ENCODE results near the gene GASK1A. TPM values are rescaled to one million over a fixed set of nuclear protein-coding genes. Genes with fewer than 3 reads are reported as not detected.

GASK1A gene
- total RNA-seq, 1 experiment from 2014 or later = 1.4 TPM

DNA sequence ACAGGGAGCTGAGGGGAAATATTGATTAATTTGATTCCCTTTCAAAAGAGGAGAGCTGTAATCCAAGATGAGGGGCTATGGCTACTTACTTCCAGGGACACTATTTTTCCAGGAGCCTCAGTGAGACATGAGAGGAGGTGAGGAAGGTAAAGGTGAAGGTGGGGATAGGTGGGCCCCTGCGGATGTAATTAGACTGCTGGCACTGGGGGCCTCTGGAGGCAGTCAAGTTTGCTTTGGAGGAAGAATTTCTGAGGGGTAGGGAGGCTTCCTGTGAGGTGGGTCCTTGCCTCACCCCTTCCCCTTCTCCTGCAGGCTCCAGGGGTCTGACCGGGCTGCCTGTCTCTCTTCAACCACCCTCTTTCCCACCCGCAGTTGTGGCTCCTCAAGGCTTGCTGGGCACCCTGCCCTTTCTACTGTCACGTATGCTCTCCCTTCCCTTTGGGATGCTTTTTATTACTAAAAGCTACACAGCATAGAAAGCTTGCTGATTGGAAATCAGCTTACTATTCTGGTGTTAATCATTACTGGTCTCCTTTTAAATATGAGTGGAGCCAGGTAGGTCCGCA, 22.5 kb downstream of the GASK1A start:
- ChIA-PET POLR2A (ENCODE audit: low non-redundant PET) (no interaction called here), CTCF (no interaction called here)
- H3K4me1 ChIP-seq (ENCODE audit: insufficient read depth, low read length, poor library complexity, severe bottlenecking) = no peaks in the 10 kb centered on the region
- BruUV-seq (replicated peaks) = no TSS peak
- TF ChIP-seq, protein P1, sequence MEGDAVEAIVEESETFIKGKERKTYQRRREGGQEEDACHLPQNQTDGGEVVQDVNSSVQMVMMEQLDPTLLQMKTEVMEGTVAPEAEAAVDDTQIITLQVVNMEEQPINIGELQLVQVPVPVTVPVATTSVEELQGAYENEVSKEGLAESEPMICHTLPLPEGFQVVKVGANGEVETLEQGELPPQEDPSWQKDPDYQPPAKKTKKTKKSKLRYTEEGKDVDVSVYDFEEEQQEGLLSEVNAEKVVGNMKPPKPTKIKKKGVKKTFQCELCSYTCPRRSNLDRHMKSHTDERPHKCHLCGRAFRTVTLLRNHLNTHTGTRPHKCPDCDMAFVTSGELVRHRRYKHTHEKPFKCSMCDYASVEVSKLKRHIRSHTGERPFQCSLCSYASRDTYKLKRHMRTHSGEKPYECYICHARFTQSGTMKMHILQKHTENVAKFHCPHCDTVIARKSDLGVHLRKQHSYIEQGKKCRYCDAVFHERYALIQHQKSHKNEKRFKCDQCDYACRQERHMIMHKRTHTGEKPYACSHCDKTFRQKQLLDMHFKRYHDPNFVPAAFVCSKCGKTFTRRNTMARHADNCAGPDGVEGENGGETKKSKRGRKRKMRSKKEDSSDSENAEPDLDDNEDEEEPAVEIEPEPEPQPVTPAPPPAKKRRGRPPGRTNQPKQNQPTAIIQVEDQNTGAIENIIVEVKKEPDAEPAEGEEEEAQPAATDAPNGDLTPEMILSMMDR (conservative IDR thresholded peaks at IDR 0.05; ENCODE audit: low read depth, low read length) = no peak
- no peak for TF ChIP-seq EZH2 (IDR thresholded peaks at IDR 0.05; ENCODE audit: borderline replicate concordance, low read depth, low read length, poor library complexity, severe bottlenecking)
- H3K27ac ChIP-seq (ENCODE audit: low read depth, low read length, poor library complexity, severe bottlenecking) = no peak overlapping the region
- H3K9me3 ChIP-seq (ENCODE audit: low read depth, low read length, poor library complexity, severe bottlenecking) = no peaks in the 10 kb centered on the region
- H3K36me3 ChIP-seq (ENCODE audit: insufficient read depth, low read length, poor library complexity, severe bottlenecking) = no peaks in the 10 kb centered on the region
- DNase-seq (ENCODE audit: low spot score) = no peak
- H3K27me3 ChIP-seq (replicated peaks; ENCODE audit: insufficient read depth, low read depth, low read length, poor library complexity) = no peaks in the 10 kb centered on the region
- intact Hi-C loops (cut with micrococcal nuclease; ENCODE audit: unreplicated experiment) = no loop called here
- no peak overlapping the region for H3K4me3 ChIP-seq (ENCODE audit: low read depth, low read length, poor library complexity, severe bottlenecking)

DNA sequence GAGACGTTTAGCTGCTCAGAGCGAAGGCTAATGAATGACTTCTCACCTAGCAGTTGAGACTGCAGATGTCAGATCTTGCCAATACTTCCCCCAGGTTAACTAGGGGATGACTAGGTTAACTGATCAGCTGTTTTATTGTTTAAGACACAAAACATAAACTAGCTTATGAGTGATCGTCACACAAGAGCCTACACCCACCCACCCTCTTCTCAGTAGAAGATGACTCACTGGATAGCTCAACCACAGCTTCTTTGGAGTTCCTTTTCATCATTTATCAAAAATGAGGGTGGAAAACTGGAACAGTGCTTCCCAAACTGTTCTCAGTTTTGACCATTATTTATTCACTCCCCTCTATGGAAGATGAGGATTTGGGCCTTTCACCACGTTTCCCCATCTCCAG, 25.2 kb downstream of the GASK1A start:
- no TSS peak for BruUV-seq (replicated peaks)
- Histone ChIP-seq H3K27ac (ENCODE audit: low read depth, low read length, poor library complexity, severe bottlenecking) (no peak overlapping the region), H3K27me3 (replicated peaks; ENCODE audit: insufficient read depth, low read depth, low read length, poor library complexity) (no peaks in the 10 kb centered on the region), H3K4me3 (ENCODE audit: low read depth, low read length, poor library complexity, severe bottlenecking) (no peak overlapping the region), H3K36me3 (ENCODE audit: insufficient read depth, low read length, poor library complexity, severe bottlenecking) (no peaks in the 10 kb centered on the region), H3K9me3 (ENCODE audit: low read depth, low read length, poor library complexity, severe bottlenecking) (no peaks in the 10 kb centered on the region), H3K4me1 (ENCODE audit: insufficient read depth, low read length, poor library complexity, severe bottlenecking) (no peaks in the 10 kb centered on the region)
- CTCF ChIA-PET = no interaction called here
- TF ChIP-seq EZH2 (IDR thresholded peaks at IDR 0.05; ENCODE audit: borderline replicate concordance, low read depth, low read length, poor library complexity, severe bottlenecking) = no peak
- TF ChIP-seq, protein P1 (conservative IDR thresholded peaks at IDR 0.05; ENCODE audit: low read depth, low read length) = no peak
- intact Hi-C loops (cut with micrococcal nuclease; ENCODE audit: unreplicated experiment) = no loop called here
- DNase-seq (ENCODE audit: low spot score) = no peak
- POLR2A ChIA-PET (ENCODE audit: low non-redundant PET) = no interaction called here

DNA sequence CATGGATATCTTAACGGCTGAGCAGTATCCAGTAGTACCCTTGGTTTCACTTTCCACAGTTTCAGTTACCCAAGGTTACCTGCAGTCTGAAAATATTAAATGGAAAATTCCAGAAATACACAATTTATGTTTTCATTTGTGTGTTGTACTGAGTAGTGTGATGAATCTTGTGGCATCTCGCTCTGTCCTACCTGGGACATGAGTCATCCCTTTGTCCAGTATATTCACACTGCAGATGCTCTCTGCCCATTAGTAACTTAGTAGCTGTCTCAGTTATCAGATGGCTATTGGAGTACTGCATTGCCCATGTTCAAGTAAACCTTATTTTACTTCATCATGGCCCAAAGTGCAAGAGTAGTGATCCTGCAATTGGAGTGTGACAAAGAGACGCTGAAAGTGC, 26.1 kb downstream of the GASK1A start:
- intact Hi-C loops (cut with micrococcal nuclease; ENCODE audit: unreplicated experiment) = no loop called here
- H3K27me3 ChIP-seq (replicated peaks; ENCODE audit: insufficient read depth, low read depth, low read length, poor library complexity) = no peaks in the 10 kb centered on the region
- ChIA-PET POLR2A (ENCODE audit: low non-redundant PET) (no interaction called here), CTCF (no interaction called here)
- H3K9me3 ChIP-seq (ENCODE audit: low read depth, low read length, poor library complexity, severe bottlenecking) = no peaks in the 10 kb centered on the region
- no peak overlapping the region for H3K4me3 ChIP-seq (ENCODE audit: low read depth, low read length, poor library complexity, severe bottlenecking)
- H3K4me1 ChIP-seq (ENCODE audit: insufficient read depth, low read length, poor library complexity, severe bottlenecking) = no peaks in the 10 kb centered on the region
- no peaks in the 10 kb centered on the region for H3K36me3 ChIP-seq (ENCODE audit: insufficient read depth, low read length, poor library complexity, severe bottlenecking)
- no TSS peak for BruUV-seq (replicated peaks)
- no peak overlapping the region for H3K27ac ChIP-seq (ENCODE audit: low read depth, low read length, poor library complexity, severe bottlenecking)
- TF ChIP-seq EZH2 (IDR thresholded peaks at IDR 0.05; ENCODE audit: borderline replicate concordance, low read depth, low read length, poor library complexity, severe bottlenecking) = no peak
- DNase-seq (ENCODE audit: low spot score) = no peak

DNA sequence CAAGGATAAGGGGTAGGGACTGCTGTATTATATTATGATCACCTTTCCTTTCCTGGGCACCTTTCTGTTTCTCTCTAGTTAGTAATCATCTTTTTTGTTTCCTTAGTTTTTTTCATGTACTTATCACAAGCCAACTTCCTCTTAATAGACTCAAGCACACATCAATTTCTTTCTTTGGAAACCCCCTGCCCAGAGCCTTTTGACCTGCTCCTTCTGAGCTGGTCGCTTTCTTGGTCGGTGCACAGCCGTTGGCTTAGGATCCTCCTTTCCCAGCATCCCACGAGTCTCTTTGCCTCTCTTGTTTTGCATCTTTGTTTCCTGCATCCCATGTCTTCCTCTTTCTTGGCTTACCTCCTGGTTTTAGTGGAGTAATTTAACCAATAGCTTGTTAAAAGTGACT, 26.9 kb downstream of the GASK1A start:
- Histone ChIP-seq H3K9me3 (ENCODE audit: low read depth, low read length, poor library complexity, severe bottlenecking) (no peaks in the 10 kb centered on the region), H3K4me1 (ENCODE audit: insufficient read depth, low read length, poor library complexity, severe bottlenecking) (no peaks in the 10 kb centered on the region), H3K36me3 (ENCODE audit: insufficient read depth, low read length, poor library complexity, severe bottlenecking) (no peaks in the 10 kb centered on the region), H3K27ac (ENCODE audit: low read depth, low read length, poor library complexity, severe bottlenecking) (no peak overlapping the region), H3K4me3 (ENCODE audit: low read depth, low read length, poor library complexity, severe bottlenecking) (no peak overlapping the region), H3K27me3 (replicated peaks; ENCODE audit: insufficient read depth, low read depth, low read length, poor library complexity) (no peaks in the 10 kb centered on the region)
- TF ChIP-seq, protein P1 (conservative IDR thresholded peaks at IDR 0.05; ENCODE audit: low read depth, low read length) = no peak
- no peak for TF ChIP-seq EZH2 (IDR thresholded peaks at IDR 0.05; ENCODE audit: borderline replicate concordance, low read depth, low read length, poor library complexity, severe bottlenecking)
- DNase-seq (ENCODE audit: low spot score) = no peak
- CTCF ChIA-PET = no interaction called here
- POLR2A ChIA-PET (ENCODE audit: low non-redundant PET) = no interaction called here
- BruUV-seq (replicated peaks) = no TSS peak
- intact Hi-C loops (cut with micrococcal nuclease; ENCODE audit: unreplicated experiment) = no loop called here

Data from A673 (cell line).